CD1c-positive myeloid dendritic cell (primary cell): ENCODE results near the gene CACNG7.
A peak's percentile ranks its signal among the peaks of the same experiment; 100 is the strongest.
"Not testable (repeated sequence)": the region's sequence is repeated elsewhere in the genome, so short reads cannot be mapped to it uniquely, and the experiment has no call there.

Experiments used
- DNase-seq: peaks from one replicate; pipeline ENCODE4 v3.0.0-alpha.2; 2016; ENCODE audit errors: extremely low spot score

The CACNG7 gene

DNA sequence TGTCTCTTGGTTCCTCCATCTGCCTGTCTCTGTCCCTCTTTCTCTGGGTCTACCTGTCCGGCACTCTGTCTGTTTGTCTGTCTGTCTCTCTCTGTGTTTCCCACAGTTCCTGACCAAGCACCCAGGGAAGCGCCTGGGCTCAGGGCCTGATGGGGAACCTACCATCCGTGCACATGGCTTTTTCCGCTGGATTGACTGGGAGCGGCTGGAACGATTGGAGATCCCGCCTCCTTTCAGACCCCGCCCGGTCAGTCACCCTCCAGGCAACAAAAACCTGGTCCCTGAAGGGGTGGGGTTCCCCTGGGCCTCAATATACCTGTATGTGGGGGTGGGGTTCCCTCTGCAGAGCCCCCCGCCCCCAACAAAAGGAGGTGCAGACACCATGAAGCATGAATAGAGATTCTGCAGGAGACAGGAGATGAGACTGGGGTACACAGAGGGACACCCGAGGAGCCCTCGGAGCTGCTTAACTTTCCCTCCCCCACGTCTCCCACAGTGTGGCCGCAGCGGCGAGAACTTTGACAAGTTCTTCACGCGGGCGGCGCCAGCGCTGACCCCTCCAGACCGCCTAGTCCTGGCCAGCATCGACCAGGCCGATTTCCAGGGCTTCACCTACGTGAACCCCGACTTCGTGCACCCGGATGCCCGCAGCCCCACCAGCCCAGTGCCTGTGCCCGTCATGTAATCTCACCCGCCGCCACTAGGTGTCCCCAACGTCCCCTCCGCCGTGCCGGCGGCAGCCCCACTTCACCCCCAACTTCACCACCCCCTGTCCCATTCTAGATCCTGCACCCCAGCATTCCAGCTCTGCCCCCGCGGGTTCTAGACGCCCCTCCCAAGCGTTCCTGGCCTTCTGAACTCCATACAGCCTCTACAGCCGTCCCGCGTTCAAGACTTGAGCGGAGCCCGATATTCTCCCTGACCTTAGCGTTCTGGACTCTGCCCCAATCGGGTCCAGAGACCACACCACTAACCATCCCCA is 2.6 kb upstream of the CACNG7 start:
- DNase-seq = peak; percentile 43

DNA sequence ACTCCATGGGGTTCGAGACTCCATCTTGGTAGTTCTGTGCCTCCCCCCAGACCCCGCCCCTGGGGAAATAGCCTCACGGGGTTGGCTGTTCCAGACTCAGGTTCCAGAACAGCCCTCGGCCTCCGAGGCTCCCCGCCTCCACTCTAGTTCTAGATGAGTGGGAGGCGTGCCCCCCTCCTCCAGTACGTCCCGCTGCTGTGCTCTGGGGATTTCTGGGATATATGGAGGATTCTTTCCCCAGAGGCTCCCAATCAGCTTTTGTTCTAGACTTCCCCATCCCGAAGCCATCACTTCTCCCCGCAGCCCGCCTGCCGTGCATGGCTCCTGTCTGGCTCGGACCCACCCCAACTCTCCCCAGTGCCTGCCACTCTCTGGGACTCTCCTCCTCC is 1.9 kb upstream of the CACNG7 start:
- no peak for DNase-seq

GRCh38 chr19:53907690-53908089 is 1.4 kb upstream of the CACNG7 start:
- DNase-seq = no peak

- peak; percentile 14 for DNase-seq
Observed at GRCh38 chr19:53908106-53908934, 758 bp upstream of the CACNG7 start.

- no peak for DNase-seq
Observed at GRCh38 chr19:53909471-53910169, 542 bp downstream of the CACNG7 start.

DNA sequence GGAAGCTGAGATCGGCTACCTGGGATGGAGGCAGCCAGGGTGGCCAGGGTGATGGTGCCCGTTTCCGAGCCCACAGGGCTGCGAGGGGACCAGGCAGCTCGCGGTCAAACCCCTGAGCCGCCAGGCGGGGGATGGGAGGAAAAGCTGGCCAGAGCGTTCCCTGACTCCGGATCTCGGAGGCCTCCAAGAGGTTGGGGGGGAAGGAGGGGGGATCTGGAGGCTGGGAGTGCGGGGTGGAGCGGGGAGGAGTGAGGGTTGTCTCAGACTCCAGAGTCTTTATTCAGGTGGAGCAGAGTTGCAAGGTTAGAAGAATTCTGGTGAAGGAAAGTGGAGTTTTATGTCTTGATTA is 1.1 kb downstream of the CACNG7 start:
- no peak for DNase-seq

DNA sequence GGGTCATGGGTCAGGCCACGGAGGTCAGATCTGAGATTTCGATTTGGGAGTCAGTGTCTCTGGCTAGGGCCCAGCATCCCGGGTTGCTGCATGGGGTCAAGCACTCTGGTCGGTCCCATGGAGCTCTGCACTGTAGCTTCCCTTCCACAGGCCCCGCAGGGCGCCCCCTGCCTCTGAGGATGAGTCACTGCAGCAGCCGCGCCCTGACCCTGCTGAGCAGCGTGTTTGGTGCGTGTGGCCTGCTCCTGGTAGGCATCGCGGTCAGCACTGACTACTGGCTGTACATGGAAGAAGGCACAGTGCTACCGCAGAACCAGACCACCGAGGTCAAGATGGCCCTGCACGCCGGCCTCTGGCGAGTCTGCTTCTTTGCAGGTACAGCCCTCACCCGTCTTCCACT is 3.6 kb downstream of the CACNG7 start:
- peak; percentile 23 for DNase-seq

DNA sequence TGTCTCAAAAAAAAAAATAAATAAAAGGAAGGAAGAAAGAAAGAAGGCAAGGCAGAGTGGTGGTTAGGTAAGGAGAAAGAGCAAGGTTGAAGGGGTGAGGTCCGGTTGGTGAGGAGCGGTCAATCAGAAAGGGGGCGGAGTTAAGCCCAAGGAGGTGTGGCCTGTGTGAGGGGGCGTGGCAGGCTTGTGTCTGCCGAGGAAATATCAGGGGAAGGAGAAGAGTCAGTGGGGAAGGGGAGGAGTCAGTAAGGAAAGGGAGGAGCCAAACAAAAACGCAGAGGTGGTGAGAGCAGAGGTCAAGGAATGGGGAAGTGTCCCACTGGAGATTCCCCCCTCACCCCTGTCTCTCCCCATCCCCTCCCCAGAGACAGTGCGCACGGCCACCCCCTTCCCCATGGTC is 5.9 kb downstream of the CACNG7 start:
- DNase-seq = peak; percentile 17

- DNase-seq = no peak
Observed at GRCh38 chr19:53916004-53916403, 6.9 kb downstream of the CACNG7 start.

GRCh38 chr19:53917356-53917755 is 8.3 kb downstream of the CACNG7 start:
- no peak for DNase-seq

GRCh38 chr19:53927739-53928138 is 18.7 kb downstream of the CACNG7 start:
- DNase-seq = peak; percentile 50

DNA sequence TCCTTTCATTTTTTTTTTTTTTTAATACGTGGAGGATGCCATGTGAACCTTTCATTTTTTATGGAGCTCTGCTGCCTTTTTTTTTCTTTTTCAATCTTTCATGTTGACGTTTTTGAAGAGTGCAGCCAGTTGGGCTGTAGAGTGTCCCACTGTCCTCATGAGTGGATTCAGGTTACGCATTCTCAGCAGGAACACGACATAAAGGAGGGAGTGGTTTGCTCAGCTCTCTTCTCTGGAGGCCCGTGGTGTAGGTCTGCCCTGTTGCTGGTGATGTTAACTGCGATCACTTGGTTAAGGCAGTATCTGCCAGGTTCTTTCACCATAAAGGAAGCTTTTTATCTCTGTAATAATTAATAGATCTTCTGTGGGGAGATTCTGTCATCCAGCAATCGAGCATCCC is 27.0 kb downstream of the CACNG7 start:
- no peak for DNase-seq

DNA sequence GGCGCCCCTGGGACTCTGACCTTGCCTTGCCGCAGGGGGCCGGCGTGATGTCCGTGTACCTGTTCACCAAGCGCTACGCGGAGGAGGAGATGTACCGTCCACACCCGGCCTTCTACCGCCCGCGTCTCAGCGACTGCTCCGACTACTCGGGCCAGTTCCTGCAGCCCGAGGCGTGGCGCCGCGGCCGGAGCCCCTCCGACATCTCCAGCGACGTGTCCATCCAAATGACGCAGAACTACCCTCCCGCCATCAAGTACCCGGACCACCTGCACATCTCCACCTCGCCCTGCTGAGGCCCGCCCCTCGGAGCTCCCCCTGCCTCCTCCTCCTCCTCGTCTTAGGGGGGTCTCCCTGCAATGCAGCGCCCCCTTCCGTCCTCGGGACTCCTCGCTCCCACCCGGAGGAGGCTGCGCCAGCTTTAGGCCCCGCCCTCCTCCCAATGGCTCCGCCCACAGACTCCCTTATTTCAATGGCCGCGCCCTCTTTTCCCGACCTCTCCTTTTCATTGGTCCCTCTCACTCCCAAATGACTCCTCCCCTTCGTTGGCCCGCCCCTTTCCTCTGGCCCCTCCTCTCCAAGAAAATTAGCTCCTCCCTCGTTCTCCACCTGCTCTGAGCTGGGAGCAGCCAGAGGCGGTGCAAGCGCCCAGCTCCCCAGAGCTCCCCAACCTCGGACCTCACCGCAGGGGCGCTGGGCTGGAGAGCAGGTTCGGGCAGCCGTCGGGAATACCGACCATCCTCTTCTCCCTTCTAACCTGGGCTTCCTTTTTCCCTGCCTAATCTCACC is 33.1 kb downstream of the CACNG7 start:
- no peak for DNase-seq

GRCh38 chr19:53944416-53944815 is 35.3 kb downstream of the CACNG7 start:
- no peak for DNase-seq

- no peak for DNase-seq
Observed at GRCh38 chr19:53944933-53945332, 35.9 kb downstream of the CACNG7 start.

DNA sequence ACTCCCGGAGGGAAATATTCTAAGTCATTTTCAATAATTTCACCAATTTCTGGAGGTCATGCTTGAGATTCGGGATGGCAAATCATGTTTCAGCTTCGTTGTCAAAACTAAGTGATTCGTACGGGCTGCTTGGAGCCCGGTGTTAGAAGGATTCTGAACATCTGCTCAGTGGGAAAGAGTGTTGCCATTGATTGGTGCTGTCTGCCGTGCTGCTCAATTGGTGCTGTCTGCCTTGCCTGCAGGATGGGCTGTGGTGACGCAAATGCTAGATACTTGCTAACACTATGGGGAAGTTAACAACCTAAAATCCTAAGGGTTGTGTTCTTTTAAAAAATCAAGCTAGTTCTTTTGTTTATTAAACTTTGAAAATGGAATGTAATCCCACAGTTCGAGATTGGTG is 36.4 kb downstream of the CACNG7 start:
- no peak for DNase-seq

DNA sequence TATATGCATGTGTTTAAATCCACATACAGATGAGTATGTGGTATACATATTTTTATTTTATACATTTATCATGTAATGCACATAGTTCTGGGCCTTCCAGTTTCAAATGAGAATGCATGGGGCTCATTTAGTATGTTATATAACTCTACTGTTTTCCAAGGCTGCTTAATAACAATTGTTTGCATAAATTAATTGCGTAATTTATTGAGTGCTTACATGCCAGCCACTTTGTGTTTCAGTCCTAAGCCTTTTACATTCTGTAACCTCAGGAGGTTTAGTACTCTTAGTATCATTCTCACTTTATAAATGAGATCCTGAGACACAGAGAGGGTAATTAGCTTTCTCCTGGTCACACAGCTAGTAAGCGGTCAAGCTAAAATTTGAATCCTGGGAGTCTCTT is 36.9 kb downstream of the CACNG7 start:
- no peak for DNase-seq

DNA sequence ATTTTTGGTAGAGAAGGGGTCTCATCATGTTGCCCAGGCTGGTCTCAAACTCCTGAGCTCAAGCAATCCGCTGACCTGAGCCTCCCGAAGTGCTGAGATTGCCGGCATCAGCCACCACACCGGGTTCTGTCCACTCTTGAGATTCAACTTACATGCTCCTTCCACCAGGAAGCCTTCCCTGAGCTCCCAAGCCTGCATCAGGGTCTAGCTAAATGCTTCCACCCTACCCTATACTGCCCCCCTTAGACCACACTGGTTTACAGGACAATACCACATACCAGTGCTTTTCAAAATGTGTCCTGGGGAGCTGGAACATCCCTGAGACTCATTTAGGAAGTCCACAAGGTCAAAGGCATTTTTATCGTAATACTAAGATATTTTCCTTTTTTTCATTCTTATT is 38.5 kb downstream of the CACNG7 start:
- DNase-seq = no peak

- DNase-seq = not testable (repeated sequence)
Observed at GRCh38 chr19:53948611-53949010, 39.5 kb downstream of the CACNG7 start.

DNA sequence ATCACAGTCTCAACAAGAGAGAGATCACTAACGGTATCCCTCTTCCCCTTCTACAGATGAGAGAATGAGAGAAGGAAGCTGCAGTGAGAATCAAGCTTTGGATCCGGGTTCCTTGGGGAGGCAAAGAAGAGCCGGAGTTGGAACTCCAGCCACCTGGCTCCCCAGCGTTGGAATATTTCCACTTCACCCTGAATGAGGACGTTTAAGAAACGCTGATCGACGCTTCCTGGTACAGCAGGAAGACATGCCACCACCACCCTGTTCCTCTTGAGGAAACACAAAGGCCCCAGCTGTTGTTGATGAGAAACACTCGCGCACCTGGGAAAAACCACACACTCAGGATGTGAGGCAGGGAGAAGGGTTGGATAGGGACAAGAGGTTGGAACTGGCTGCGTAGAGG is 42.4 kb downstream of the CACNG7 start:
- no peak for DNase-seq

- no peak for DNase-seq
Observed at GRCh38 chr19:53951947-53952346, 42.9 kb downstream of the CACNG7 start.
